Measurements from ENCODE around the gene NOPCHAP1. TPM values are rescaled to one million over a fixed set of nuclear protein-coding genes. Genes with fewer than 3 reads are reported as not detected.

The NOPCHAP1 gene
- total and polyA plus RNA-seq, 2 of the 8 experiments (the other 6 are each of a cell fraction or from before 2014, with no cell fraction given), result 14.9 to 39.5 TPM

DNA sequence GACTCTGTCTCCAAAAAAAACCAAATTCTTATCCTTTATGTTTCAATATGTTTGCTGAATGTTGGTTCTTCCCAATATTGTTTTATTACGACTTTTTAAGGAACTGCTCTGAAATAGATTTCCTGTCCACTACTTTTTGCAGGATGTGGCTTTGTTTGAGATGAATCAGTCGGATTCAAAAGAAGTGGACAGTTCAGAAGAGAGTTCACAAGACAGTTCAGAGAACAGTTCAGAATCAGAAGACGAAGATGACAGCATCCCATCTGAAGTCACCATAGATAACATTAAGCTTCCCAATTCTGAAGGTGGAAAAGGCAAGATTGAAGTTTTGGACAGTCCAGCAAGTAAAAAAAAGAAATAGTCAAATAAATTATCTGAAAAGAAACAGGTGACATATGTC, 8.2 kb downstream of the NOPCHAP1 start:
- CTCF ChIA-PET (ENCODE audit: partially characterized antibody), result interaction anchor here (0.6 kb wide), 1 partner anchor 97 kb away, joined by 3 read pairs; no protein-coding TSS in a partner anchor
- no peak overlapping the region for H3K56ac ChIP-seq (replicated peaks; ENCODE audit: insufficient read length, low read depth, low read length)
- no peak overlapping the region for H3K18ac ChIP-seq (ENCODE audit: extremely low read depth, low read length)
- DNase-seq (ENCODE audit: low read depth in 1 of 2, low spot score in 2 of 2), result no peak
- H3K23ac ChIP-seq (ENCODE audit: insufficient read length), result no peak overlapping the region
- peaks cover 16 to 71% (median 55%) of the 10 kb centered on the region in 4 experiments for H3K36me3 ChIP-seq (ENCODE audit: control insufficient read depth in 2 of 4, insufficient read depth in 4 of 4, low read length in 3 of 4)
- no peak overlapping the region for H4K8ac ChIP-seq (ENCODE audit: extremely low read depth, insufficient read depth, low read length)
- H3K27ac ChIP-seq (ENCODE audit: low read depth, low read length), result no peak overlapping the region
- H3K4me2 ChIP-seq (ENCODE audit: insufficient read depth in 1 of 2, low read depth in 2 of 2, low read length in 2 of 2), result no peak overlapping the region
- H3K14ac ChIP-seq (ENCODE audit: insufficient read length), result no peak overlapping the region
- 88% methylated on average over 3 of the region's 3 CpGs; no CpG with 5 or more reads in 1 of the 2 experiments for WGBS, 2 experiments (ENCODE audit: extremely low coverage in 1 of 2, insufficient coverage in 1 of 2, insufficient read length in 1 of 2, insufficient replicate concordance in 2 of 2, low coverage in 1 of 2, low lambda C conversion rate in 2 of 2, missing lambda C conversion rate in 1 of 2)
- no peak overlapping the region for H2BK15ac ChIP-seq (ENCODE audit: low read length)
- H2AK5ac ChIP-seq (ENCODE audit: low read depth, low read length), result no peak overlapping the region
- no peaks in the 10 kb centered on the region for H3K9me3 ChIP-seq (ENCODE audit: insufficient read depth in 2 of 2, low read depth in 1 of 2, low read length in 1 of 2)
- no peak overlapping the region for H2AFZ ChIP-seq (ENCODE audit: low read length)
- peaks cover 4% of the 10 kb centered on the region; the same call in 1 of the 2 replicates for H3K79me1 ChIP-seq (ENCODE audit: low read depth, low read length)
- no peak overlapping the region for H3K4ac ChIP-seq (replicated peaks; ENCODE audit: insufficient read length, low read depth, low read length)
- H3K79me2 ChIP-seq (ENCODE audit: control insufficient read depth in 1 of 2, insufficient read depth in 2 of 2, low read length in 2 of 2), result peaks cover 0 to 16% of the 10 kb centered on the region in 2 experiments; a peak in 2 of 4 replicates
- no peak overlapping the region for H4K91ac ChIP-seq (replicated peaks; ENCODE audit: insufficient read length, low read length)
- H4K5ac ChIP-seq (ENCODE audit: insufficient read length, low read depth, low read length), result no peak overlapping the region
- H2BK20ac ChIP-seq (ENCODE audit: low read length), result no peak overlapping the region
- no peaks in the 10 kb centered on the region for H3K23me2 ChIP-seq (ENCODE audit: low read depth, low read length)
- H2BK5ac ChIP-seq (ENCODE audit: low read depth, low read length), result no peak overlapping the region
- no peak for FAIRE-seq
- H3K4me1 ChIP-seq (replicated peaks in 1 of 4; ENCODE audit: control insufficient read depth in 3 of 4, insufficient read depth in 4 of 4, low read length in 3 of 4), result no peaks in the 10 kb centered on the region
- no peak overlapping the region for H3K4me3 ChIP-seq (ENCODE audit: extremely low read depth in 1 of 4, insufficient read depth in 2 of 4, low read depth in 3 of 4, low read length in 4 of 4)
- H2BK120ac ChIP-seq (replicated peaks; ENCODE audit: low read depth, low read length), result no peak overlapping the region
- no peaks in the 10 kb centered on the region for H3K27me3 ChIP-seq (replicated peaks in 1 of 4; ENCODE audit: control insufficient read depth in 3 of 4, extremely low read depth in 1 of 4, insufficient read depth in 3 of 4, low read length in 3 of 4)
- H3K9ac ChIP-seq (replicated peaks in 1 of 4; ENCODE audit: extremely low read depth in 1 of 4, low read depth in 3 of 4, low read length in 3 of 4), result no peak overlapping the region
- no peak overlapping the region for H2BK12ac ChIP-seq (ENCODE audit: low read depth, low read length)
- POLR2A ChIA-PET (ENCODE audit: partially characterized antibody), result interaction anchor here (1.2 kb wide), 1 partner anchor 10 kb away, joined by 3 read pairs; no protein-coding TSS in a partner anchor
- H4K20me1 ChIP-seq (replicated peaks in 1 of 2; ENCODE audit: control insufficient read depth in 1 of 2, insufficient read depth in 2 of 2, low read length in 2 of 2), result peaks cover 0 to 9% of the 10 kb centered on the region in 2 experiments
- TF ChIP-seq CEBPB (IDR thresholded peaks at IDR 0.05; ENCODE audit: low read depth, low read length) (no peak), GTF2F1 (IDR thresholded peaks at IDR 0.05; ENCODE audit: borderline replicate concordance, low read depth, low read length) (no peak), BCL11A (IDR thresholded peaks at IDR 0.05; ENCODE audit: low read depth in 2 of 2, low read length in 2 of 2) (no peak), TEAD4 (IDR thresholded peaks at IDR 0.05; ENCODE audit: low read depth, low read length) (no peak), EZH2 (IDR thresholded peaks at IDR 0.05; ENCODE audit: low read depth, low read length, severe bottlenecking) (no peak), RFX5 (IDR thresholded peaks at IDR 0.05; ENCODE audit: borderline replicate concordance, low read depth, low read length) (no peak), EGR1 (IDR thresholded peaks at IDR 0.05; ENCODE audit: borderline replicate concordance, low read depth, low read length) (no peak), RBBP5 (IDR thresholded peaks at IDR 0.05; ENCODE audit: borderline replicate concordance, low read depth, low read length) (no peak), ASH2L (IDR thresholded peaks at IDR 0.05; ENCODE audit: low read length) (no peak), TCF12 (IDR thresholded peaks at IDR 0.05; ENCODE audit: low read depth, low read length) (no peak)
- TF ChIP-seq, protein P1, sequence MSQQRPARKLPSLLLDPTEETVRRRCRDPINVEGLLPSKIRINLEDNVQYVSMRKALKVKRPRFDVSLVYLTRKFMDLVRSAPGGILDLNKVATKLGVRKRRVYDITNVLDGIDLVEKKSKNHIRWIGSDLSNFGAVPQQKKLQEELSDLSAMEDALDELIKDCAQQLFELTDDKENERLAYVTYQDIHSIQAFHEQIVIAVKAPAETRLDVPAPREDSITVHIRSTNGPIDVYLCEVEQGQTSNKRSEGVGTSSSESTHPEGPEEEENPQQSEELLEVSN (IDR thresholded peaks at IDR 0.05), result no peak
